ENCODE data around the gene PPP1R1B. TPM values are rescaled to one million over a fixed set of nuclear protein-coding genes. Genes with fewer than 3 reads are reported as not detected.

The PPP1R1B gene
- total and polyA plus RNA-seq, 2 experiments from 2014 or later, result 3.4 to 5.4 TPM

DNA sequence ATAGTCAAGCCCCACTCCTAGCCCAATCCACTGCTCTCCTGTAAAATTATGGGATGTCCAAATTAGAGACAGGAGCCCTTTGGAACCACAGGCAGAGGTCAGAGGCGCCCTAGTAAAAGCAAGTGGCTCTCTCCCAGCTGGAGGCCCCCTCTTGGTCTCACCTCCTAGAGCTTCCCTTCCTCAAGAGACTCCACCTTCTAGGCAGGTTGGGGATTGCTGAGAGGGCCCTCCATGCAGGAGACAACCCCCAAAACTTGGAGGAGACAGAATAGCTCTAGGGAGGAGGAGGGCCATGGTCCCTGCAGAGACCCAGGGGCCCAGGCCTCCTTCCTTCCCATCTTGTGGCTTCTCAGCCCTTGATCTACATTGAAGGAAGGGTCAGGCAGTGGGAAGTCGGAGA lies 48.5 kb upstream of the PPP1R1B start:
- Mint-ChIP-seq H3K4me1 (peaks cover 45% of the 10 kb centered on the region), H3K4me3 (peak overlapping the region; percentile 19; the same call in 1 of the 3 replicates), H3K9me3 (no peaks in the 10 kb centered on the region), H3K27me3 (ENCODE audit: insufficient read depth, low read depth, poor library complexity) (peaks cover 18% of the 10 kb centered on the region), H3K36me3 (ENCODE audit: low read depth) (no peaks in the 10 kb centered on the region), H3K27ac (no peak overlapping the region)
- Histone ChIP-seq H3K9me2 (ENCODE audit: insufficient read depth) (no peaks in the 10 kb centered on the region), H3K4me1 (ENCODE audit: insufficient read depth) (peaks cover 38% of the 10 kb centered on the region), H4K20me1 (replicated peaks; ENCODE audit: insufficient read depth) (no peaks in the 10 kb centered on the region), H3K4me3 (no peak overlapping the region), H3F3A (replicated peaks; ENCODE audit: low read depth) (peaks cover 15% of the 10 kb centered on the region), H3K79me2 (replicated peaks; ENCODE audit: insufficient read depth) (no peaks in the 10 kb centered on the region), H3K36me3 (ENCODE audit: insufficient read depth) (no peaks in the 10 kb centered on the region), H3K27me3 (ENCODE audit: insufficient read depth) (no peaks in the 10 kb centered on the region), H3K27ac (ENCODE audit: low read depth) (no peak overlapping the region), H3K4me2 (no peak overlapping the region), H2AFZ (peak overlapping the region; percentile 86)
- DNase-seq (ENCODE audit: low spot score) (no peak), ATAC-seq (no peak)
- no peak for TF ChIP-seq STAT1 (IDR thresholded peaks at IDR 0.05; ENCODE audit: unreplicated experiment)
- no peak for TF ChIP-seq CREB1 (CRISPR knock-in tag; IDR thresholded peaks at IDR 0.05; ENCODE audit: low read depth)
- TF ChIP-seq, protein P1, sequence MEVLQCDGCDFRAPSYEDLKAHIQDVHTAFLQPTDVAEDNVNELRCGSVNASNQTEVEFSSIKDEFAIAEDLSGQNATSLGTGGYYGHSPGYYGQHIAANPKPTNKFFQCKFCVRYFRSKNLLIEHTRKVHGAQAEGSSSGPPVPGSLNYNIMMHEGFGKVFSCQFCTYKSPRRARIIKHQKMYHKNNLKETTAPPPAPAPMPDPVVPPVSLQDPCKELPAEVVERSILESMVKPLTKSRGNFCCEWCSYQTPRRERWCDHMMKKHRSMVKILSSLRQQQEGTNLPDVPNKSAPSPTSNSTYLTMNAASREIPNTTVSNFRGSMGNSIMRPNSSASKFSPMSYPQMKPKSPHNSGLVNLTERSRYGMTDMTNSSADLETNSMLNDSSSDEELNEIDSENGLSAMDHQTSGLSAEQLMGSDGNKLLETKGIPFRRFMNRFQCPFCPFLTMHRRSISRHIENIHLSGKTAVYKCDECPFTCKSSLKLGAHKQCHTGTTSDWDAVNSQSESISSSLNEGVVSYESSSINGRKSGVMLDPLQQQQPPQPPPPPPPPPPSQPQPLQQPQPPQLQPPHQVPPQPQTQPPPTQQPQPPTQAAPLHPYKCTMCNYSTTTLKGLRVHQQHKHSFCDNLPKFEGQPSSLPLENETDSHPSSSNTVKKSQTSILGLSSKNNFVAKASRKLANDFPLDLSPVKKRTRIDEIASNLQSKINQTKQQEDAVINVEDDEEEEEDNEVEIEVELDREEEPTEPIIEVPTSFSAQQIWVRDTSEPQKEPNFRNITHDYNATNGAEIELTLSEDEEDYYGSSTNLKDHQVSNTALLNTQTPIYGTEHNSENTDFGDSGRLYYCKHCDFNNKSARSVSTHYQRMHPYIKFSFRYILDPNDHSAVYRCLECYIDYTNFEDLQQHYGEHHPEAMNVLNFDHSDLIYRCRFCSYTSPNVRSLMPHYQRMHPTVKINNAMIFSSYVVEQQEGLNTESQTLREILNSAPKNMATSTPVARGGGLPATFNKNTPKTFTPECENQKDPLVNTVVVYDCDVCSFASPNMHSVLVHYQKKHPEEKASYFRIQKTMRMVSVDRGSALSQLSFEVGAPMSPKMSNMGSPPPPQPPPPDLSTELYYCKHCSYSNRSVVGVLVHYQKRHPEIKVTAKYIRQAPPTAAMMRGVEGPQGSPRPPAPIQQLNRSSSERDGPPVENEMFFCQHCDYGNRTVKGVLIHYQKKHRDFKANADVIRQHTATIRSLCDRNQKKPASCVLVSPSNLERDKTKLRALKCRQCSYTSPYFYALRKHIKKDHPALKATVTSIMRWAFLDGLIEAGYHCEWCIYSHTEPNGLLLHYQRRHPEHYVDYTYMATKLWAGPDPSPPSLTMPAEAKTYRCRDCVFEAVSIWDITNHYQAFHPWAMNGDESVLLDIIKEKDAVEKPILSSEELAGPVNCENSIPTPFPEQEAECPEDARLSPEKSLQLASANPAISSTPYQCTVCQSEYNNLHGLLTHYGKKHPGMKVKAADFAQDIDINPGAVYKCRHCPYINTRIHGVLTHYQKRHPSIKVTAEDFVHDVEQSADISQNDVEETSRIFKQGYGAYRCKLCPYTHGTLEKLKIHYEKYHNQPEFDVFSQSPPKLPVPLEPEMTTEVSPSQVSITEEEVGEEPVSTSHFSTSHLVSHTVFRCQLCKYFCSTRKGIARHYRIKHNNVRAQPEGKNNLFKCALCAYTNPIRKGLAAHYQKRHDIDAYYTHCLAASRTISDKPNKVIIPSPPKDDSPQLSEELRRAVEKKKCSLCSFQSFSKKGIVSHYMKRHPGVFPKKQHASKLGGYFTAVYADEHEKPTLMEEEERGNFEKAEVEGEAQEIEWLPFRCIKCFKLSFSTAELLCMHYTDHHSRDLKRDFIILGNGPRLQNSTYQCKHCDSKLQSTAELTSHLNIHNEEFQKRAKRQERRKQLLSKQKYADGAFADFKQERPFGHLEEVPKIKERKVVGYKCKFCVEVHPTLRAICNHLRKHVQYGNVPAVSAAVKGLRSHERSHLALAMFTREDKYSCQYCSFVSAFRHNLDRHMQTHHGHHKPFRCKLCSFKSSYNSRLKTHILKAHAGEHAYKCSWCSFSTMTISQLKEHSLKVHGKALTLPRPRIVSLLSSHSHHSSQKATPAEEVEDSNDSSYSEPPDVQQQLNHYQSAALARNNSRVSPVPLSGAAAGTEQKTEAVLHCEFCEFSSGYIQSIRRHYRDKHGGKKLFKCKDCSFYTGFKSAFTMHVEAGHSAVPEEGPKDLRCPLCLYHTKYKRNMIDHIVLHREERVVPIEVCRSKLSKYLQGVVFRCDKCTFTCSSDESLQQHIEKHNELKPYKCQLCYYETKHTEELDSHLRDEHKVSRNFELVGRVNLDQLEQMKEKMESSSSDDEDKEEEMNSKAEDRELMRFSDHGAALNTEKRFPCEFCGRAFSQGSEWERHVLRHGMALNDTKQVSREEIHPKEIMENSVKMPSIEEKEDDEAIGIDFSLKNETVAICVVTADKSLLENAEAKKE (CRISPR knock-in tag; IDR thresholded peaks at IDR 0.05), result no peak
- no peak for TF ChIP-seq EZH2phosphoT487 (IDR thresholded peaks at IDR 0.05; ENCODE audit: unreplicated experiment)
- TF ChIP-seq, protein P2, sequence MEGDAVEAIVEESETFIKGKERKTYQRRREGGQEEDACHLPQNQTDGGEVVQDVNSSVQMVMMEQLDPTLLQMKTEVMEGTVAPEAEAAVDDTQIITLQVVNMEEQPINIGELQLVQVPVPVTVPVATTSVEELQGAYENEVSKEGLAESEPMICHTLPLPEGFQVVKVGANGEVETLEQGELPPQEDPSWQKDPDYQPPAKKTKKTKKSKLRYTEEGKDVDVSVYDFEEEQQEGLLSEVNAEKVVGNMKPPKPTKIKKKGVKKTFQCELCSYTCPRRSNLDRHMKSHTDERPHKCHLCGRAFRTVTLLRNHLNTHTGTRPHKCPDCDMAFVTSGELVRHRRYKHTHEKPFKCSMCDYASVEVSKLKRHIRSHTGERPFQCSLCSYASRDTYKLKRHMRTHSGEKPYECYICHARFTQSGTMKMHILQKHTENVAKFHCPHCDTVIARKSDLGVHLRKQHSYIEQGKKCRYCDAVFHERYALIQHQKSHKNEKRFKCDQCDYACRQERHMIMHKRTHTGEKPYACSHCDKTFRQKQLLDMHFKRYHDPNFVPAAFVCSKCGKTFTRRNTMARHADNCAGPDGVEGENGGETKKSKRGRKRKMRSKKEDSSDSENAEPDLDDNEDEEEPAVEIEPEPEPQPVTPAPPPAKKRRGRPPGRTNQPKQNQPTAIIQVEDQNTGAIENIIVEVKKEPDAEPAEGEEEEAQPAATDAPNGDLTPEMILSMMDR (conservative IDR thresholded peaks at IDR 0.05; ENCODE audit: low read depth in 2 of 2), result no peak
- TF ChIP-seq JUNB (IDR thresholded peaks at IDR 0.05; ENCODE audit: unreplicated experiment), result no peak
- TF ChIP-seq, protein P3, sequence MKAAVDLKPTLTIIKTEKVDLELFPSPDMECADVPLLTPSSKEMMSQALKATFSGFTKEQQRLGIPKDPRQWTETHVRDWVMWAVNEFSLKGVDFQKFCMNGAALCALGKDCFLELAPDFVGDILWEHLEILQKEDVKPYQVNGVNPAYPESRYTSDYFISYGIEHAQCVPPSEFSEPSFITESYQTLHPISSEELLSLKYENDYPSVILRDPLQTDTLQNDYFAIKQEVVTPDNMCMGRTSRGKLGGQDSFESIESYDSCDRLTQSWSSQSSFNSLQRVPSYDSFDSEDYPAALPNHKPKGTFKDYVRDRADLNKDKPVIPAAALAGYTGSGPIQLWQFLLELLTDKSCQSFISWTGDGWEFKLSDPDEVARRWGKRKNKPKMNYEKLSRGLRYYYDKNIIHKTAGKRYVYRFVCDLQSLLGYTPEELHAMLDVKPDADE (IDR thresholded peaks at IDR 0.05), result no peak
- no peak for TF ChIP-seq ZNF331 (CRISPR knock-in tag; IDR thresholded peaks at IDR 0.05; ENCODE audit: low read depth)
- TF ChIP-seq EZH2 (IDR thresholded peaks at IDR 0.05; ENCODE audit: low read depth, unreplicated experiment), result no peak
- no peak for TF ChIP-seq NANOG (IDR thresholded peaks at IDR 0.05; ENCODE audit: borderline replicate concordance)
- no peak for TF ChIP-seq ZNF114 (CRISPR knock-in tag; IDR thresholded peaks at IDR 0.05)
- no peak for TF ChIP-seq POLR2AphosphoS5 (IDR thresholded peaks at IDR 0.05; ENCODE audit: low read depth)
- TF ChIP-seq, protein P4, sequence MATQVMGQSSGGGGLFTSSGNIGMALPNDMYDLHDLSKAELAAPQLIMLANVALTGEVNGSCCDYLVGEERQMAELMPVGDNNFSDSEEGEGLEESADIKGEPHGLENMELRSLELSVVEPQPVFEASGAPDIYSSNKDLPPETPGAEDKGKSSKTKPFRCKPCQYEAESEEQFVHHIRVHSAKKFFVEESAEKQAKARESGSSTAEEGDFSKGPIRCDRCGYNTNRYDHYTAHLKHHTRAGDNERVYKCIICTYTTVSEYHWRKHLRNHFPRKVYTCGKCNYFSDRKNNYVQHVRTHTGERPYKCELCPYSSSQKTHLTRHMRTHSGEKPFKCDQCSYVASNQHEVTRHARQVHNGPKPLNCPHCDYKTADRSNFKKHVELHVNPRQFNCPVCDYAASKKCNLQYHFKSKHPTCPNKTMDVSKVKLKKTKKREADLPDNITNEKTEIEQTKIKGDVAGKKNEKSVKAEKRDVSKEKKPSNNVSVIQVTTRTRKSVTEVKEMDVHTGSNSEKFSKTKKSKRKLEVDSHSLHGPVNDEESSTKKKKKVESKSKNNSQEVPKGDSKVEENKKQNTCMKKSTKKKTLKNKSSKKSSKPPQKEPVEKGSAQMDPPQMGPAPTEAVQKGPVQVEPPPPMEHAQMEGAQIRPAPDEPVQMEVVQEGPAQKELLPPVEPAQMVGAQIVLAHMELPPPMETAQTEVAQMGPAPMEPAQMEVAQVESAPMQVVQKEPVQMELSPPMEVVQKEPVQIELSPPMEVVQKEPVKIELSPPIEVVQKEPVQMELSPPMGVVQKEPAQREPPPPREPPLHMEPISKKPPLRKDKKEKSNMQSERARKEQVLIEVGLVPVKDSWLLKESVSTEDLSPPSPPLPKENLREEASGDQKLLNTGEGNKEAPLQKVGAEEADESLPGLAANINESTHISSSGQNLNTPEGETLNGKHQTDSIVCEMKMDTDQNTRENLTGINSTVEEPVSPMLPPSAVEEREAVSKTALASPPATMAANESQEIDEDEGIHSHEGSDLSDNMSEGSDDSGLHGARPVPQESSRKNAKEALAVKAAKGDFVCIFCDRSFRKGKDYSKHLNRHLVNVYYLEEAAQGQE (IDR thresholded peaks at IDR 0.05; ENCODE audit: unreplicated experiment), result no peak

All from GM23338 (cell line).